ENCODE data around the gene STK32C. TPM values are rescaled to one million over a fixed set of nuclear protein-coding genes. Genes with fewer than 3 reads are reported as not detected.

The STK32C gene
- total RNA-seq (10.4 and 17.5 TPM in 2 replicates), polyA plus RNA-seq (23.8 and 28.5 TPM in 2 replicates)

GRCh38 chr10:132307823-132308586, at the start of gene STK32C:
TSS of gene STK32C (minus strand) at chr10:132307950. CDS start at chr10:132307833, 117 bp downstream.
- no peak for TF ChIP-seq CTCF (IDR thresholded peaks at IDR 0.05; ENCODE audit: low read depth, low read length)
- H3K27ac ChIP-seq, result no peak within 1 kb of the TSS
- H3K27me3 ChIP-seq, result peaks cover 80% of the 10 kb centered on the region
- no peaks in the 10 kb centered on the region for H3K4me1 ChIP-seq (ENCODE audit: low read depth)
- peak; percentile 94 to 95 for DNase-seq (ENCODE audit: low read depth in 1 of 2, low spot score in 1 of 2)
- peak within 1 kb of the TSS; percentile 64 for H3K4me3 ChIP-seq
- no peaks in the 10 kb centered on the region for H3K36me3 ChIP-seq
- H3K9me3 ChIP-seq (ENCODE audit: low read depth), result no peaks in the 10 kb centered on the region

- no peak overlapping the region for H3K4me3 ChIP-seq
- H3K36me3 ChIP-seq, result no peaks in the 10 kb centered on the region
- H3K27ac ChIP-seq, result no peak overlapping the region
- no peaks in the 10 kb centered on the region for H3K9me3 ChIP-seq (ENCODE audit: low read depth)
- no peak for TF ChIP-seq CTCF (IDR thresholded peaks at IDR 0.05; ENCODE audit: low read depth, low read length)
- no peak for DNase-seq (ENCODE audit: low read depth in 1 of 2, low spot score in 1 of 2)
- H3K4me1 ChIP-seq (ENCODE audit: low read depth), result no peaks in the 10 kb centered on the region
- no peaks in the 10 kb centered on the region for H3K27me3 ChIP-seq
These were observed 49.0 kb upstream of the STK32C start for GRCh38 chr10:132356621-132357195.

DNA sequence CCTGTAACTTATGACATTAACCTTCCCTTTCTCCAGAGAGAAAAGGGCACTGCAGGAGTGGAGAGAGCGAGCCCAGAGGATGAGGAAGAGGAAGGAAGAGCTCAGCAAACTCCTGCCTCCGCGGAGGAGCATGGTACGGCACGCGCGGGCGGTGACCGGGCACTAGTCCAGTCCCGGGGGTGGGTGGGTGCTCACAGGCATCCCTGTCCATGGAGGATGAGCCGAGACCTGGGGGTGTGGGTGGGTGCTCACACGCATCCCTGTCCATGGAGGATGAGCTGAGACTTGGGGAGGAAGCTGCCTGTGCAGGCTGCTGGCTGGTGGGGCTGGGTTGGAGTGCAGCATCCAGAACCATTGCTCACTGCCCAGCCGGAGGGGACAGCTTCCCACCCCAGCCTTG, 48.0 kb upstream of the STK32C start:
- no peak for DNase-seq (ENCODE audit: low read depth in 1 of 2, low spot score in 1 of 2)
- TF ChIP-seq CTCF (IDR thresholded peaks at IDR 0.05; ENCODE audit: low read depth, low read length), result no peak
- H3K36me3 ChIP-seq, result no peaks in the 10 kb centered on the region
- H3K4me1 ChIP-seq (ENCODE audit: low read depth), result no peaks in the 10 kb centered on the region
- H3K4me3 ChIP-seq, result no peak overlapping the region
- H3K27me3 ChIP-seq, result no peaks in the 10 kb centered on the region
- H3K27ac ChIP-seq, result no peak overlapping the region
- no peaks in the 10 kb centered on the region for H3K9me3 ChIP-seq (ENCODE audit: low read depth)

GRCh38 chr10:132355297-132355696, 47.5 kb upstream of the STK32C start:
- no peak for TF ChIP-seq CTCF (IDR thresholded peaks at IDR 0.05; ENCODE audit: low read depth, low read length)
- Histone ChIP-seq H3K27me3 (no peaks in the 10 kb centered on the region), H3K36me3 (no peaks in the 10 kb centered on the region), H3K9me3 (ENCODE audit: low read depth) (no peaks in the 10 kb centered on the region), H3K4me1 (ENCODE audit: low read depth) (no peaks in the 10 kb centered on the region), H3K4me3 (no peak overlapping the region), H3K27ac (no peak overlapping the region)
- no peak for DNase-seq (ENCODE audit: low read depth in 1 of 2, low spot score in 1 of 2)

DNA sequence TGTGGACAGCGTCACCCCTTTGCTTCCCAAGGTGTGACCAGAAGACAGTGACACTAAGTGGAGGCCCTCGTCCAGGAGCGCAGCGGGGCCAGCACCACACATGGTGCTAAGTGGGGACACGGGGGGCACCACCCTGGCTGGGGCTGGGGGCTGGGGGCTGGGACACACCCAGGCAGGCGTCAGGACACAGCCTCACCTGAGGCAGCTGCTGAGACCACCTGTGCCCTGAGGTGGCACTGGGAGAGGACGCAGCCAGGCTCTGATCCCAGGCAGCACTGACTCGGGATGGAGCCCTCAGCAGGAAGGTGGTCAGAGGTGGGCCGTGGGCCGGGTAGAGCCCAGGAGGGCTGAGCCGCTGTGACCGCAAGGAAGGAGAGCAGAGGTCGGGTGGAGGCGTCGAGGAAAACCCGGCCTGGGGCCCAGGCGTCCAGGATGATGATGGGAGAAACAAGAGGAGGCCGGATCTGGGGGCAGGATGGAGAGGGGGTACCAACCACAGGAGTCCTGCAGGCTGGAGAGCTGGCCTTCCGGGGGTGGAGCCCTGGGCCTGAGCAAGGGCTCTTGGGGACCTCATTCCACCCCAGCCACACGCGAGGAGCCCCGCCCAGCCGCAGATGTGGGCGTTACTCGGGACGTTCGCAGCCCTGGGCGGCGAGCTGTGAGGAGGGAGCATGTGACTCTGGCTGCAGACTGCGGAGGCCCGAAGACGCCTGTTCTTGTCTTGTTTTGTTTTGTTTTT, 46.8 kb upstream of the STK32C start:
- no peaks in the 10 kb centered on the region for H3K9me3 ChIP-seq (ENCODE audit: low read depth)
- DNase-seq (ENCODE audit: low read depth in 1 of 2, low spot score in 1 of 2), result no peak
- TF ChIP-seq CTCF (IDR thresholded peaks at IDR 0.05; ENCODE audit: low read depth, low read length), result no peak
- no peaks in the 10 kb centered on the region for H3K4me1 ChIP-seq (ENCODE audit: low read depth)
- H3K27me3 ChIP-seq, result no peaks in the 10 kb centered on the region
- no peak overlapping the region for H3K4me3 ChIP-seq
- H3K36me3 ChIP-seq, result no peaks in the 10 kb centered on the region
- no peak overlapping the region for H3K27ac ChIP-seq
